HepG2 (cell line): ENCODE measurements around the gene NOPCHAP1. TPM values are rescaled to one million over a fixed set of nuclear protein-coding genes. Genes with fewer than 3 reads are reported as not detected.

Source experiments
- ATAC-seq: fragments of 200-7000 bp; cut with Tn5 transposase; 3 replicates; pipeline ENCODE4 v1.9.1; 2020; ENCODE audit warnings: mild to moderate bottlenecking, moderate library complexity
- Bru-seq: library from RNA; stranded (reverse); fragments of 400-500 nt; gene quantifications from one replicate; lab custom pipeline; 2021; lab: Mats Ljungman, UMichigan
- BruChase-seq, 2 experiments: library from RNA; stranded (reverse); fragments of 400-500 nt; gene quantifications; one replicate each; lab custom pipeline; 2021; lab: Mats Ljungman, UMichigan
- BruUV-seq: library from RNA; stranded (reverse); fragments of 400-500 nt; replicated peaks from 2 replicates; lab custom pipeline; 2021; lab: Mats Ljungman, UMichigan
- CTCF ChIA-PET: fragments of 300-600 bp; formaldehyde crosslinking; extraction: SDS; loops from one replicate; lab custom pipeline; 2021; ENCODE audit warnings: low total read pairs, inconsistent platforms, low intra/inter-chr PET ratio; lab: Yijun Ruan, JAX
- POLR2A ChIA-PET: fragments of 350-600 bp; sonication (Branson Sonifier 250); formaldehyde crosslinking; loops from one replicate; lab custom pipeline; 2020; ENCODE audit warnings: antibody characterized with exemption, inconsistent platforms; lab: Yijun Ruan, JAX
- DNase-seq: peaks from one replicate; pipeline ENCODE4 v3.0.0-alpha.2; 2015; ENCODE audit warnings: low spot score
- FAIRE-seq: peaks from 3 replicates; lab custom pipeline; 2011; peaks lifted over from hg19 to GRCh38; lab: Jason Lieb, UNC
- H2AFZ ChIP-seq: one replicate; pipeline ENCODE4 v1.6.1; 2011; ENCODE audit warnings: low read length, inconsistent platforms
- H3K27ac ChIP-seq: fragments of 300-600 bp; 3 replicates; pipeline ENCODE4 v1.8.0; 2011; ENCODE audit warnings: mixed run types, mild to moderate bottlenecking, mixed read lengths, low read length, inconsistent platforms; ENCODE audit not compliant: insufficient read depth; ENCODE audit errors: extremely low read length
- H3K27me3 ChIP-seq, 2 experiments: fragments of 200-600 bp in 1 of 2; 2 replicates in 1 of 2; 3 replicates in 1 of 2; pipeline versions ENCODE4 v1.6.0 to v1.8.0; 2011; ENCODE audit warnings: low read length in 2 of 2, mild to moderate bottlenecking in 2 of 2, moderate library complexity in 2 of 2, inconsistent platforms in 1 of 2; ENCODE audit not compliant: insufficient read depth in 2 of 2, control insufficient read depth in 1 of 2
- H3K36me3 ChIP-seq, 2 experiments: fragments of 200-600 bp in 1 of 2; replicated peaks in 1 of 2; 2 replicates in 1 of 2; 3 replicates in 1 of 2; pipeline versions ENCODE4 v1.5.1 to v1.8.0; 2011; ENCODE audit warnings: low read length in 2 of 2, inconsistent platforms in 1 of 2; ENCODE audit not compliant: insufficient read depth in 2 of 2, control insufficient read depth in 1 of 2
- H3K4me1 ChIP-seq: 2 replicates; pipeline ENCODE4 v1.5.1; 2012; ENCODE audit warnings: low read length, inconsistent platforms; ENCODE audit not compliant: insufficient read depth
- H3K4me2 ChIP-seq: 2 replicates; pipeline ENCODE4 v1.6.0; 2011; ENCODE audit warnings: low read depth, low read length, inconsistent platforms
- H3K4me3 ChIP-seq, 3 experiments: fragments of 200-600 bp in 1 of 3; sonication (generic), shearing (Covaris generic) in 1 of 3; replicated peaks in 1 of 3; 2 replicates each; pipeline ENCODE4 v1.5.1; 2011 to 2016; ENCODE audit warnings: low read length in 3 of 3, inconsistent platforms in 2 of 3, low read depth in 2 of 3, mild to moderate bottlenecking in 2 of 3, control low read depth in 1 of 3, mixed read lengths in 1 of 3; ENCODE audit not compliant: insufficient read depth in 1 of 3
- H3K79me2 ChIP-seq: one replicate; pipeline ENCODE4 v1.6.1; 2011; ENCODE audit warnings: low read length, inconsistent platforms; ENCODE audit not compliant: insufficient read depth
- H3K9ac ChIP-seq: 2 replicates; pipeline ENCODE4 v1.6.0; 2011; ENCODE audit warnings: mild to moderate bottlenecking, low read depth, low read length, inconsistent platforms; ENCODE audit not compliant: insufficient read depth
- H3K9me3 ChIP-seq: 2 replicates; pipeline ENCODE4 v1.5.1; 2012; ENCODE audit warnings: mild to moderate bottlenecking, low read length
- H4K20me1 ChIP-seq: 2 replicates; pipeline ENCODE4 v1.6.0; 2011; ENCODE audit warnings: inconsistent platforms, mild to moderate bottlenecking, low read length, moderate library complexity; ENCODE audit not compliant: insufficient read depth
- CBFB ChIP-seq: sonication (generic); formaldehyde crosslinking; IDR thresholded peaks from 2 replicates; pipeline ENCODE4 v1.4.0; 2020; ENCODE audit warnings: missing genetic modification reagents
- IRF2 ChIP-seq: IDR thresholded peaks from 2 replicates; pipeline ENCODE4 v1.6.1; 2018; ENCODE audit warnings: missing genetic modification reagents, missing compliant biosample characterization
- IRF9 ChIP-seq: sonication (generic); formaldehyde crosslinking; IDR thresholded peaks from 2 replicates; pipeline ENCODE4 v1.8.0; 2022; ENCODE audit warnings: missing genetic modification reagents, mild to moderate bottlenecking, borderline replicate concordance
- MXI1 ChIP-seq: IDR thresholded peaks from 3 replicates; pipeline ENCODE4 v1.6.1; 2012; ENCODE audit warnings: low read depth, low read length, inconsistent platforms, borderline replicate concordance
- NCOA1 ChIP-seq: sonication (generic); formaldehyde crosslinking; IDR thresholded peaks from 2 replicates; pipeline ENCODE4 v1.9.0; 2021; ENCODE audit warnings: missing genetic modification reagents
- PPARG ChIP-seq: conservative IDR thresholded peaks from 2 replicates; pipeline ENCODE4 v1.6.1; 2016; ENCODE audit warnings: missing biosample characterization, missing genetic modification reagents
- RERE ChIP-seq: IDR thresholded peaks from 2 replicates; pipeline ENCODE4 v1.6.1; 2016; ENCODE audit warnings: low read depth, missing genetic modification reagents, missing compliant biosample characterization
- SP1 ChIP-seq, 2 experiments: fragments of 450-650 bp in 1 of 2; sonication (generic) in 1 of 2; formaldehyde crosslinking in 1 of 2; IDR thresholded peaks; 2 replicates each; pipeline versions ENCODE4 v1.4.0 to v1.6.1; 2016 to 2020; ENCODE audit warnings: missing genetic modification reagents in 1 of 2
- SP2 ChIP-seq: sonication (generic); formaldehyde crosslinking; IDR thresholded peaks from 2 replicates; pipeline ENCODE4 v1.5.1; 2020; ENCODE audit warnings: mild to moderate bottlenecking, missing genetic modification reagents
- WGBS: methylation state at CpG from one replicate; pipeline ENCODE4 v1.1.6; 2017; ENCODE audit warnings: low lambda C conversion rate; 5-methylcytosine and 5-hydroxymethylcytosine counted together
- in situ Hi-C: cut with HindIII; loops from 2 replicates; pipeline ENCODE4 v1.10.0; 2017; ENCODE audit warnings: low pct_unique_long_range_greater_than_20kb; ENCODE audit not compliant: extremely low pct_ligation_motif_present
- intact Hi-C: fragments of 100-400 bp; cut with micrococcal nuclease; formaldehyde crosslinking; loops from one replicate; pipeline ENCODE4 v1.10.0; 2022; ENCODE audit not compliant: unreplicated experiment
- long read RNA-seq, 2 experiments: library from RNA in 1 of 2; library from polyadenylated mRNA in 1 of 2; stranded (forward) in 1 of 2; unstranded in 1 of 2; transcript quantifications; one replicate each; pipeline ENCODE4 v2.0.0, GENCODE V29; 2019 to 2022
- polyA minus RNA-seq, 3 experiments: library from RNA; depleted of rRNA, polyadenylated mRNA; stranded (reverse); fragments of >200 nt; gene quantifications; 2 replicates each; pipeline ENCODE4 v1.2.3, GENCODE V29; 2011; ENCODE audit warnings: low replicate concordance in 1 of 3
- polyA plus RNA-seq, 8 experiments: library from polyadenylated mRNA; depleted of rRNA in 3 of 8; stranded (reverse) in 7 of 8; unstranded in 1 of 8; fragments of >200 nt; fragmentation: Illumina TruSeq in 4 of 8; extraction: Trizol in 4 of 8; gene quantifications; 2 replicates each; pipeline versions ENCODE4 v1.2.1 to v1.2.3, GENCODE V29; 2011 to 2016; ENCODE audit warnings: low read depth in 4 of 8, missing spikeins in 1 of 8, mixed read lengths in 1 of 8; ENCODE audit not compliant: insufficient read depth in 1 of 8
- total RNA-seq, 5 experiments: library from RNA; depleted of rRNA; stranded (reverse); fragments of >200 nt; fragmentation: Illumina TruSeq; extraction: Trizol; gene quantifications; 2 replicates each; pipeline ENCODE4 v1.2.3, GENCODE V29; 2016; ENCODE audit warnings: low read depth in 1 of 5

NOPCHAP1 gene
- total RNA-seq (2016; rRNA removed; fragmentation: Illumina TruSeq; extraction: Trizol) (38.1 and 51.5 TPM in 2 replicates), polyA plus RNA-seq (2011; rRNA removed) (4.5 and 5.7 TPM in 2 replicates), polyA minus RNA-seq (2011; rRNA and poly(A)+ RNA removed; ENCODE audit: low replicate concordance) (3.9 and 12.6 TPM in 2 replicates), Bru-seq, nascent RNA (percentile 56 among the genes with signal in this experiment), BruChase-seq, experiment 1, labeled RNA remaining after a 6-hour chase (percentile 64 among the genes with signal in this experiment), BruChase-seq, experiment 2, labeled RNA remaining after a 2-hour chase (percentile 61 among the genes with signal in this experiment)
- 18.0 and 20.8 TPM in 2 replicates for total RNA-seq (2016; cell fraction: cytosol; rRNA removed; fragmentation: Illumina TruSeq; extraction: Trizol; ENCODE audit: low read depth)
- total RNA-seq (2016; cell fraction: insoluble cytoplasmic fraction; rRNA removed; fragmentation: Illumina TruSeq; extraction: Trizol), result 36.7 and 52.0 TPM in 2 replicates
- 20.7 and 21.6 TPM in 2 replicates for total RNA-seq (2016; cell fraction: membrane; rRNA removed; fragmentation: Illumina TruSeq; extraction: Trizol)
- total RNA-seq (2016; cell fraction: nucleus; rRNA removed; fragmentation: Illumina TruSeq; extraction: Trizol), result 13.0 and 14.4 TPM in 2 replicates
- polyA plus RNA-seq (2011; cell fraction: cytosol; rRNA removed), result 5.2 and 5.8 TPM in 2 replicates
- polyA plus RNA-seq (2011; cell fraction: nucleus; rRNA removed), result 2.0 and 2.5 TPM in 2 replicates
- 8.4 and 15.0 TPM in 2 replicates for polyA plus RNA-seq (2012)
- 13.1 and 13.3 TPM in 2 replicates for polyA plus RNA-seq (2016; cell fraction: cytosol; fragmentation: Illumina TruSeq; extraction: Trizol; ENCODE audit: low read depth)
- polyA plus RNA-seq (2016; cell fraction: insoluble cytoplasmic fraction; fragmentation: Illumina TruSeq; extraction: Trizol; ENCODE audit: low read depth), result 30.0 and 32.6 TPM in 2 replicates
- 12.7 and 13.5 TPM in 2 replicates for polyA plus RNA-seq (2016; cell fraction: membrane; fragmentation: Illumina TruSeq; extraction: Trizol; ENCODE audit: low read depth)
- 12.6 and 19.4 TPM in 2 replicates for polyA plus RNA-seq (2016; cell fraction: nucleus; fragmentation: Illumina TruSeq; extraction: Trizol; ENCODE audit: insufficient read depth, low read depth)
- polyA minus RNA-seq (2011; cell fraction: cytosol; rRNA and poly(A)+ RNA removed), result 2.9 and 5.5 TPM in 2 replicates
- polyA minus RNA-seq (2011; cell fraction: nucleus; rRNA and poly(A)+ RNA removed), result 6.6 and 7.3 TPM in 2 replicates
- long read RNA-seq, experiment 1, full-length matches to known transcripts, result 23 of 24 reads
- long read RNA-seq, experiment 1, partial matches to known transcripts, result 0 of 24 reads
- long read RNA-seq, experiment 1, other reads (novel, unspliced or antisense), result 1 of 24 reads
- long read RNA-seq, experiment 2, full-length matches to known transcripts, result 34 of 37 reads
- long read RNA-seq, experiment 2, partial matches to known transcripts, result 0 of 37 reads
- long read RNA-seq, experiment 2, other reads (novel, unspliced or antisense), result 3 of 37 reads

- Histone ChIP-seq H3K9me3 (no peaks in the 10 kb centered on the region), H3K27me3 (no peaks in the 10 kb centered on the region), H4K20me1 (no peaks in the 10 kb centered on the region), H3K4me1 (peaks cover 37% of the 10 kb centered on the region), H3K9ac (peak within 1 kb of the TSS; percentile 83), H3K36me3 (peaks cover 0 to 6% of the 10 kb centered on the region in 2 experiments; a peak in 4 of 5 replicates), H3K4me2 (peak within 1 kb of the TSS; percentile 90), H3K79me2 (peaks cover 23% of the 10 kb centered on the region), H2AFZ (peak within 1 kb of the TSS; percentile 81), H3K4me3 (peak within 1 kb of the TSS; percentile 78 to 96 (median 83)), H3K27ac (peak within 1 kb of the TSS; percentile 66)
- peak; percentile 81 for DNase-seq
- ATAC-seq, result peak; percentile 99
- WGBS, result under 1% methylated on average over 23 of the region's 59 CpGs
- in situ Hi-C loops (loop anchor here (5.0 to 25.0 kb wide), 2 partner anchors 61 to 401 kb away; no protein-coding TSS in a partner anchor), intact Hi-C loops (loop anchor here (1.0 to 10.0 kb wide), 2 partner anchors 27 to 601 kb away; no protein-coding TSS in a partner anchor)
- peak; percentile 78 for FAIRE-seq
- CTCF ChIA-PET, result no interaction called here
- POLR2A ChIA-PET, result interaction anchor here (1.0 to 1.4 kb wide), 3 partner anchors 27 to 121 kb away, joined by 3 to 5 read pairs (median 3); partner anchors contain the start of genes SLC41A2 and WASHC4
- no TSS peak for BruUV-seq
- TF ChIP-seq RERE (CRISPR knock-in tag) (no peak), NCOA1 (0 out of 2 replicates have a peak, but pooled peaks have one; percentile 35), CBFB (CRISPR knock-in tag) (peak; percentile 54; the same call in 1 of the 2 replicates), IRF9 (CRISPR knock-in tag) (no peak; the same call in 1 of the 2 replicates), SP2 (peak; percentile 57; the same call in 1 of the 2 replicates), MXI1 (peak; percentile 70; the same call in 1 of the 3 replicates), SP1 (IDR thresholded peaks at IDR 0.05) (no peak), SP1 (CRISPR knock-in tag; IDR thresholded peaks at IDR 0.05) (peak; percentile 78), PPARG (CRISPR knock-in tag) (0 out of 2 replicates have a peak, but pooled peaks have one; percentile 30), IRF2 (CRISPR knock-in tag) (peak; percentile 47; the same call in 1 of the 2 replicates)
Measured at GRCh38 chr12:104986022-104986941, at the start of gene NOPCHAP1. TSS of gene NOPCHAP1 (plus strand) at chr12:104986316. CDS start at chr12:104986353, 37 bp downstream.
